ENCODE results near the gene DTX1. TPM values are rescaled to one million over a fixed set of nuclear protein-coding genes. Genes with fewer than 3 reads are reported as not detected.

The DTX1 gene
- total and polyA plus RNA-seq, 2 of the 8 experiments (the other 6 are each of a cell fraction or from before 2014, with no cell fraction given), result 4.7 to 6.9 TPM

- Histone ChIP-seq H3K36me3 (ENCODE audit: control insufficient read depth in 2 of 4, insufficient read depth in 4 of 4, low read length in 3 of 4) (no peaks in the 10 kb centered on the region), H4K8ac (ENCODE audit: extremely low read depth, insufficient read depth, low read length) (no peak overlapping the region; the same call in 1 of the 2 replicates), H3K23me2 (ENCODE audit: low read depth, low read length) (peaks cover 4% of the 10 kb centered on the region; the same call in 1 of the 2 replicates), H3K56ac (replicated peaks; ENCODE audit: insufficient read length, low read depth, low read length) (no peak overlapping the region), H3K18ac (ENCODE audit: extremely low read depth, low read length) (peak overlapping the region; percentile 48; the same call in 1 of the 2 replicates), H3K79me2 (ENCODE audit: control insufficient read depth in 1 of 2, insufficient read depth in 2 of 2, low read length in 2 of 2) (no peaks in the 10 kb centered on the region), H3K27ac (ENCODE audit: low read depth, low read length) (no peak overlapping the region), H4K20me1 (replicated peaks in 1 of 2; ENCODE audit: control insufficient read depth in 1 of 2, insufficient read depth in 2 of 2, low read length in 2 of 2) (peaks cover 0 to 3% of the 10 kb centered on the region in 2 experiments), H2BK20ac (ENCODE audit: low read length) (0 out of 2 replicates have a peak overlapping the region, but pooled peaks have one; percentile 56), H3K4me2 (ENCODE audit: insufficient read depth in 1 of 2, low read depth in 2 of 2, low read length in 2 of 2) (no peak overlapping the region), H3K9me3 (ENCODE audit: insufficient read depth in 2 of 2, low read depth in 1 of 2, low read length in 1 of 2) (no peaks in the 10 kb centered on the region), H3K4me1 (replicated peaks in 1 of 4; ENCODE audit: control insufficient read depth in 3 of 4, insufficient read depth in 4 of 4, low read length in 3 of 4) (peaks cover 0 to 20% (median 10%) of the 10 kb centered on the region in 4 experiments; a peak in 5 of 7 replicates), H4K91ac (replicated peaks; ENCODE audit: insufficient read length, low read length) (no peak overlapping the region), H3K14ac (ENCODE audit: insufficient read length) (no peak overlapping the region), H2BK120ac (replicated peaks; ENCODE audit: low read depth, low read length) (no peak overlapping the region), H3K4me3 (ENCODE audit: extremely low read depth in 1 of 4, insufficient read depth in 2 of 4, low read depth in 3 of 4, low read length in 4 of 4) (no peak overlapping the region), H3K9ac (replicated peaks in 1 of 4; ENCODE audit: extremely low read depth in 1 of 4, low read depth in 3 of 4, low read length in 3 of 4) (no peak overlapping the region), H4K5ac (ENCODE audit: insufficient read length, low read depth, low read length) (no peak overlapping the region), H2AK5ac (ENCODE audit: low read depth, low read length) (no peak overlapping the region), H2BK5ac (ENCODE audit: low read depth, low read length) (no peak overlapping the region), H3K4ac (replicated peaks; ENCODE audit: insufficient read length, low read depth, low read length) (peak overlapping the region; percentile 14), H2BK15ac (ENCODE audit: low read length) (no peak overlapping the region), H3K79me1 (ENCODE audit: low read depth, low read length) (no peaks in the 10 kb centered on the region), H3K23ac (ENCODE audit: insufficient read length) (no peak overlapping the region), H2AFZ (ENCODE audit: low read length) (no peak overlapping the region), H2BK12ac (ENCODE audit: low read depth, low read length) (no peak overlapping the region), H3K27me3 (replicated peaks in 1 of 4; ENCODE audit: control insufficient read depth in 3 of 4, extremely low read depth in 1 of 4, insufficient read depth in 3 of 4, low read length in 3 of 4) (peaks cover 0 to 1% (median 0%) of the 10 kb centered on the region in 4 experiments; a peak in 1 of 7 replicates)
- TF ChIP-seq ASH2L (IDR thresholded peaks at IDR 0.05; ENCODE audit: low read length), result no peak
- no peak for DNase-seq (ENCODE audit: low read depth in 1 of 2, low spot score in 2 of 2)
- no peak for FAIRE-seq
- POLR2A ChIA-PET (ENCODE audit: partially characterized antibody), result no interaction called here
- CTCF ChIA-PET (ENCODE audit: partially characterized antibody), result interaction anchor here (1.1 to 12.0 kb wide), 8 partner anchors 13 to 105 kb away, joined by 3 to 96 read pairs (median 3); partner anchors contain the start of gene DTX1
- WGBS, 2 experiments (ENCODE audit: extremely low coverage in 1 of 2, insufficient coverage in 1 of 2, insufficient read length in 1 of 2, insufficient replicate concordance in 2 of 2, low coverage in 1 of 2, low lambda C conversion rate in 2 of 2, missing lambda C conversion rate in 1 of 2), result 94% methylated on average over 5 of the region's 5 CpGs; no CpG with 5 or more reads in 1 of the 2 experiments
Observed at GRCh38 chr12:113069149-113069548, 12.6 kb downstream of the DTX1 start.
